Progenitor cell of endocrine pancreas (in vitro differentiated cells): ENCODE results near the gene GPR18. TPM values are rescaled to one million over a fixed set of nuclear protein-coding genes. Genes with fewer than 3 reads are reported as not detected.

Experiments
- DNase-seq: peaks from one replicate; pipeline ENCODE4 v3.0.0; 2021; ENCODE audit warnings: low spot score; ENCODE audit not compliant: unreplicated experiment
- H3K27ac Mint-ChIP-seq: 2 replicates; pipeline ENCODE4 v1.8.0; 2021; ENCODE audit warnings: mild to moderate bottlenecking, moderate library complexity, mixed read lengths
- H3K27me3 Mint-ChIP-seq: 2 replicates; pipeline ENCODE4 v1.8.0; 2021; ENCODE audit warnings: mixed read lengths
- H3K36me3 Mint-ChIP-seq: 2 replicates; pipeline ENCODE4 v1.8.0; 2022; ENCODE audit warnings: mixed read lengths; ENCODE audit not compliant: insufficient read depth
- H3K4me1 Mint-ChIP-seq: 2 replicates; pipeline ENCODE4 v1.8.0; 2021; ENCODE audit warnings: low read depth, mixed read lengths
- H3K4me3 Mint-ChIP-seq: 2 replicates; pipeline ENCODE4 v1.8.0; 2021; ENCODE audit warnings: low read depth, mild to moderate bottlenecking, moderate library complexity, mixed read lengths
- H3K9me3 Mint-ChIP-seq: 2 replicates; pipeline ENCODE4 v1.8.0; 2021; ENCODE audit warnings: low read depth, mixed read lengths
- CTCF ChIP-seq: fragments of 200-600 bp; sonication (generic); IDR thresholded peaks from one replicate; pipeline ENCODE4 v1.5.0; 2021; ENCODE audit warnings: antibody characterized with exemption, mild to moderate bottlenecking; ENCODE audit not compliant: unreplicated experiment
- long read RNA-seq: library from polyadenylated mRNA; unstranded; transcript quantifications from one replicate; pipeline ENCODE4 v2.0.0, GENCODE V29; 2020
- total RNA-seq: library from RNA; stranded (reverse); gene quantifications from 2 replicates; pipeline ENCODE4 v1.2.1, GENCODE V29; 2021

Gene GPR18
- total RNA-seq: not detected in 2 replicates
- long read RNA-seq: 0 reads

GRCh38 chr13:99258210-99258860, at the start of gene GPR18:
Gene GPR18 (minus strand): TSS chr13:99258379. CDS start chr13:99255872, 2,507 bp downstream.
- peaks cover 8% of the 10 kb centered on the region for H3K36me3 Mint-ChIP-seq
- H3K27ac Mint-ChIP-seq: no peak within 1 kb of the TSS
- H3K27me3 Mint-ChIP-seq: no peaks in the 10 kb centered on the region
- H3K9me3 Mint-ChIP-seq: no peaks in the 10 kb centered on the region
- H3K4me3 Mint-ChIP-seq: no peak within 1 kb of the TSS
- H3K4me1 Mint-ChIP-seq: peaks cover 2% of the 10 kb centered on the region
- no peak for TF ChIP-seq CTCF
- DNase-seq: no peak

- Mint-ChIP-seq H3K36me3 (peaks cover 9% of the 10 kb centered on the region), H3K4me3 (no peak overlapping the region), H3K4me1 (peaks cover 20% of the 10 kb centered on the region), H3K9me3 (no peaks in the 10 kb centered on the region), H3K27me3 (no peaks in the 10 kb centered on the region), H3K27ac (peak overlapping the region; percentile 49)
- DNase-seq: no peak
- TF ChIP-seq CTCF: no peak
Observed at GRCh38 chr13:99307648-99308339, 49.6 kb upstream of the GPR18 start.

GRCh38 chr13:99307247-99307646, 49.1 kb upstream of the GPR18 start, which contains the start of gene GPR183:
Gene GPR183 (minus strand): TSS chr13:99307399. CDS start chr13:99296145, 11,254 bp downstream.
- Mint-ChIP-seq H3K4me1 (peaks cover 22% of the 10 kb centered on the region), H3K27me3 (no peaks in the 10 kb centered on the region), H3K27ac (peak within 1 kb of the TSS; percentile 49), H3K36me3 (peaks cover 9% of the 10 kb centered on the region), H3K4me3 (no peak within 1 kb of the TSS), H3K9me3 (no peaks in the 10 kb centered on the region)
- TF ChIP-seq CTCF: no peak
- no peak for DNase-seq

GRCh38 chr13:99305566-99305965, 47.4 kb upstream of the GPR18 start:
- Mint-ChIP-seq H3K27me3 (no peaks in the 10 kb centered on the region), H3K4me3 (no peak overlapping the region), H3K27ac (no peak overlapping the region), H3K9me3 (no peaks in the 10 kb centered on the region), H3K36me3 (peaks cover 9% of the 10 kb centered on the region), H3K4me1 (peaks cover 26% of the 10 kb centered on the region)
- no peak for TF ChIP-seq CTCF
- no peak for DNase-seq

GRCh38 chr13:99305158-99305557, 47.0 kb upstream of the GPR18 start:
- Mint-ChIP-seq H3K4me3 (no peak overlapping the region), H3K36me3 (peaks cover 9% of the 10 kb centered on the region), H3K27me3 (no peaks in the 10 kb centered on the region), H3K9me3 (no peaks in the 10 kb centered on the region), H3K4me1 (peaks cover 26% of the 10 kb centered on the region), H3K27ac (no peak overlapping the region)
- TF ChIP-seq CTCF: no peak
- DNase-seq: no peak
